Astrocyte (in vitro differentiated cells and primary cell): Measurements from ENCODE around the gene TRIM23. TPM values are rescaled to one million over a fixed set of nuclear protein-coding genes. Genes with fewer than 3 reads are reported as not detected.
A peak's percentile ranks its signal among the peaks of the same experiment; 100 is the strongest.
"Not testable (repeated sequence)": the region's sequence is repeated elsewhere in the genome, so short reads cannot be mapped to it uniquely, and the experiment has no call there.

Experiments
- DNase-seq: peaks from one replicate; pipeline ENCODE4 v3.0.0-alpha.2; 2010; ENCODE audit warnings: low read depth
- FAIRE-seq: peaks from 2 replicates; lab custom pipeline; 2011; peaks lifted over from hg19 to GRCh38; lab: Jason Lieb, UNC
- H2AFZ ChIP-seq: 2 replicates; pipeline ENCODE4 v1.6.0; 2012; ENCODE audit warnings: low read depth, low read length, inconsistent platforms
- H3K27ac ChIP-seq: 2 replicates; pipeline ENCODE4 v1.5.1; 2011; ENCODE audit warnings: low read depth, low read length, inconsistent platforms
- H3K27me3 ChIP-seq: 2 replicates; pipeline ENCODE4 v1.6.0; 2011; ENCODE audit warnings: low read length, inconsistent platforms; ENCODE audit not compliant: insufficient read depth
- H3K36me3 ChIP-seq: 2 replicates; pipeline ENCODE4 v1.5.1; 2011; ENCODE audit warnings: low read length, inconsistent platforms; ENCODE audit not compliant: insufficient read depth
- H3K4me1 ChIP-seq: 2 replicates; pipeline ENCODE4 v1.5.1; 2011; ENCODE audit warnings: low read length, inconsistent platforms; ENCODE audit not compliant: insufficient read depth
- H3K4me2 ChIP-seq: 2 replicates; pipeline ENCODE4 v1.6.0; 2012; ENCODE audit warnings: low read length, inconsistent platforms
- H3K4me3 ChIP-seq: 2 replicates; pipeline ENCODE4 v1.5.1; 2011; ENCODE audit warnings: low read depth, mild to moderate bottlenecking, low read length, inconsistent platforms; ENCODE audit not compliant: insufficient read depth
- H3K79me2 ChIP-seq: 2 replicates; pipeline ENCODE4 v1.6.0; 2012; ENCODE audit warnings: mild to moderate bottlenecking, low read length, inconsistent platforms; ENCODE audit not compliant: insufficient read depth
- H3K9ac ChIP-seq: 2 replicates; pipeline ENCODE4 v1.6.0; 2012; ENCODE audit warnings: mild to moderate bottlenecking, low read length, inconsistent platforms
- H3K9me3 ChIP-seq: 2 replicates; pipeline ENCODE4 v1.5.1; 2012; ENCODE audit warnings: low read depth, mild to moderate bottlenecking, low read length, inconsistent platforms; ENCODE audit not compliant: insufficient read depth
- H4K20me1 ChIP-seq: 2 replicates; pipeline ENCODE4 v1.6.0; 2012; ENCODE audit warnings: low read length, inconsistent platforms; ENCODE audit not compliant: insufficient read depth
- H3K27ac Mint-ChIP-seq: one replicate; pipeline ENCODE4 v1.8.0; 2021; ENCODE audit warnings: mild to moderate bottlenecking, mixed read lengths; ENCODE audit not compliant: unreplicated experiment
- H3K27me3 Mint-ChIP-seq: one replicate; pipeline ENCODE4 v1.8.0; 2021; ENCODE audit warnings: low read depth, mixed read lengths; ENCODE audit not compliant: unreplicated experiment
- H3K36me3 Mint-ChIP-seq: one replicate; pipeline ENCODE4 v1.8.0; 2021; ENCODE audit warnings: low read depth, mixed read lengths; ENCODE audit not compliant: unreplicated experiment
- H3K4me1 Mint-ChIP-seq: one replicate; pipeline ENCODE4 v1.8.0; 2021; ENCODE audit warnings: low read depth, mixed read lengths; ENCODE audit not compliant: unreplicated experiment
- H3K4me3 Mint-ChIP-seq: one replicate; pipeline ENCODE4 v1.8.0; 2021; ENCODE audit warnings: mild to moderate bottlenecking, moderate library complexity, mixed read lengths; ENCODE audit not compliant: unreplicated experiment
- H3K9me3 Mint-ChIP-seq: one replicate; pipeline ENCODE4 v1.8.0; 2021; ENCODE audit warnings: mild to moderate bottlenecking, mixed read lengths; ENCODE audit not compliant: unreplicated experiment
- CTCF ChIP-seq: IDR thresholded peaks from 2 replicates; pipeline ENCODE4 v1.5.1; 2011; ENCODE audit warnings: low read depth, mild to moderate bottlenecking, inconsistent platforms, low read length, moderate library complexity; ENCODE audit not compliant: insufficient read depth
- EZH2 ChIP-seq: IDR thresholded peaks from 2 replicates; pipeline ENCODE4 v1.6.1; 2012; ENCODE audit warnings: mild to moderate bottlenecking, low read length, inconsistent platforms; ENCODE audit not compliant: insufficient read depth
- total RNA-seq: library from RNA; stranded (reverse); gene quantifications from 2 replicates; pipeline ENCODE4 v1.2.1, GENCODE V29; 2021

The TRIM23 gene
- total RNA-seq, 1 donor from 2014 or later, result 14.6 TPM

DNA sequence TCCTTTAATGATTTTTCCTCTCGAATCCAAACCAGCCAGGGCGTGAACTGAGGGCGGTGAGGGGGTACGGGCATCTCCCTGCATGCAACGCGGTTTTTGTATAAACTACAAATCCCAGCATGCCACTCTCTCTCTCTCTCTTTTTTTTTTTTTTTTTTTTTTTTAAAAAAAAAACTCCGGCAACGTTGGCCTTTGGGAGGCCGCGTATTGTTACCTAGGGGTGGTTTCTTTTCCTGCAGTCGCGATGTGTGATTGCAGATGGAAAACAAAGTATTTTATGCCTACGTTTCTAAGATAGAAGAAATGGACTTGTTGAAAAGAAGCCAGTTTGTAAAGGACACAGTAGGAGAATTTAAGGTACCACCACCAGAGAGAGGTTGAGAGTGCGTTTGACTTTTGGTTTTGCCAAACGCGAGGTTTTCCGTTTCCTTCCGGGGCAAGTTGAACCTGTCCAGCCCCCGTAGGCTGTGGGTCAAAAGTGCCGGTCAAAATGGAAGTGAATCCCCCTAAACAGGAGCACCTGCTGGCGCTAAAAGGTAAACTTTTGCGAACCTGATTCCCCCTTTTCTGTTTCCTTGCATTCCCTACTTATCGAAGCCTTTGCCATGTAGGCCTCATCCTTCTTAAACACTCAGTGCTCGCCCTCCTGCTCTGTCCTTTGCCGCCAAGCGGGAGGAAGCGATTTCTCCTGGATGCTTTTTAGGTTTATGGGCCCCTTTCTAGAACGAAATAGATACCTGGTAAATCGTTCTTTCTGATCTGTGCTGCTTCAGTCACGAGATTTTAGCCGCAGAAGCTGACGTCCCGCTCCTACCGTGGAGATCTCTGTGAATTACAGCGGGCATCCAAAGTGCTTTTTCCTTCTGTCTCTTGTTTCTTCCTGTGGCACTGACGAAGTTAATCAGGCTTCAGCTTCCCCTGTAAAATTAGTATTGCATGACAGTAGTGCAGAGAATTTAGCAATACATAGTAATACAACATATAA, 730 bp upstream of the TRIM23 start, which contains the start of the genes SHLD3 and TRAPPC13:
TSS of gene SHLD3 (plus strand) at position 457 of the 985 bp plus-strand sequence. CDS start 4,561 bp downstream, outside the sequence.
TSS of gene TRAPPC13 (plus strand) at position 457 of the 985 bp plus-strand sequence. CDS start at position 491, 34 bp downstream.
- peaks cover 91% of the 10 kb centered on the region for H3K79me2 ChIP-seq
- FAIRE-seq (no peak), DNase-seq (peak; percentile 80)
- H3K4me3 Mint-ChIP-seq, result peak within 1 kb of the TSS; percentile 97
- peak within 1 kb of the TSS; percentile 93 for H3K9ac ChIP-seq
- no peaks in the 10 kb centered on the region for H3K9me3 Mint-ChIP-seq
- peak within 1 kb of the TSS; percentile 96 for H3K4me3 ChIP-seq
- H3K4me1 ChIP-seq, result peaks cover 6% of the 10 kb centered on the region
- peak within 1 kb of the TSS; percentile 89 for H3K4me2 ChIP-seq
- H3K27me3 Mint-ChIP-seq, result no peaks in the 10 kb centered on the region
- TF ChIP-seq EZH2, result no peak
- TF ChIP-seq CTCF, result no peak
- peak within 1 kb of the TSS; percentile 95 for H3K27ac Mint-ChIP-seq
- H3K36me3 Mint-ChIP-seq, result peaks cover 5% of the 10 kb centered on the region
- H2AFZ ChIP-seq, result peak within 1 kb of the TSS; percentile 82
- no peaks in the 10 kb centered on the region for H3K9me3 ChIP-seq
- H3K4me1 Mint-ChIP-seq, result peaks cover 5% of the 10 kb centered on the region
- H3K27ac ChIP-seq, result peak within 1 kb of the TSS; percentile 89
- peaks cover 24% of the 10 kb centered on the region for H4K20me1 ChIP-seq
- H3K27me3 ChIP-seq, result no peaks in the 10 kb centered on the region
- H3K36me3 ChIP-seq, result peaks cover 7% of the 10 kb centered on the region

GRCh38 chr5:65623482-65623881, 651 bp downstream of the TRIM23 start:
- Mint-ChIP-seq H3K4me3 (peak overlapping the region; percentile 97), H3K27me3 (no peaks in the 10 kb centered on the region), H3K36me3 (peaks cover 5% of the 10 kb centered on the region), H3K9me3 (no peaks in the 10 kb centered on the region), H3K27ac (no peak overlapping the region), H3K4me1 (peaks cover 5% of the 10 kb centered on the region)
- H3K27ac ChIP-seq, result peak overlapping the region; percentile 89
- peaks cover 6% of the 10 kb centered on the region for H3K4me1 ChIP-seq
- H3K4me2 ChIP-seq, result peak overlapping the region; percentile 89
- no peaks in the 10 kb centered on the region for H3K36me3 ChIP-seq
- no peak for TF ChIP-seq EZH2
- no peak for TF ChIP-seq CTCF
- peaks cover 20% of the 10 kb centered on the region for H4K20me1 ChIP-seq
- H2AFZ ChIP-seq, result peak overlapping the region; percentile 68
- H3K4me3 ChIP-seq, result peak overlapping the region; percentile 96
- no peaks in the 10 kb centered on the region for H3K9me3 ChIP-seq
- H3K9ac ChIP-seq, result peak overlapping the region; percentile 93
- peaks cover 89% of the 10 kb centered on the region for H3K79me2 ChIP-seq
- H3K27me3 ChIP-seq, result no peaks in the 10 kb centered on the region
- no peak for DNase-seq
- FAIRE-seq, result no peak

GRCh38 chr5:65621961-65622360, 2.2 kb downstream of the TRIM23 start:
- not testable (repeated sequence) for H3K27me3 Mint-ChIP-seq, H3K4me1 ChIP-seq, H2AFZ ChIP-seq, H3K27ac Mint-ChIP-seq, H3K9ac ChIP-seq, H3K27ac ChIP-seq, H3K9me3 ChIP-seq, FAIRE-seq, H3K27me3 ChIP-seq, H3K4me3 ChIP-seq, H3K4me1 Mint-ChIP-seq, H3K9me3 Mint-ChIP-seq, DNase-seq, H3K36me3 Mint-ChIP-seq, H3K36me3 ChIP-seq
- Histone ChIP-seq H4K20me1 (peaks cover 20% of the 10 kb centered on the region), H3K79me2 (peaks cover 80% of the 10 kb centered on the region), H3K4me2 (peak overlapping the region; percentile 89)
- H3K4me3 Mint-ChIP-seq, result peak overlapping the region; percentile 73
